BE2C (cell line): ENCODE data around the gene PCDH9.

Source experiments
- DNase-seq: peaks from one replicate; pipeline ENCODE4 v3.0.0-alpha.2; 2020
- H3K27me3 ChIP-seq: fragments of 250-450 bp; sonication (Bioruptor Pico); 2 replicates; pipeline ENCODE4 v1.5.1; 2020; ENCODE audit warnings: mild to moderate bottlenecking
- H3K36me3 ChIP-seq: fragments of 250-450 bp; sonication (Bioruptor Pico); 2 replicates; pipeline ENCODE4 v1.5.1; 2020; ENCODE audit warnings: mild to moderate bottlenecking
- H3K4me1 ChIP-seq: fragments of 250-450 bp; sonication (Bioruptor Pico); 2 replicates; pipeline ENCODE4 v1.5.1; 2020
- H3K4me3 ChIP-seq: 2 replicates; pipeline ENCODE4 v1.5.1; 2011; ENCODE audit warnings: low read depth, low read length
- H3K9me3 ChIP-seq: fragments of 250-450 bp; sonication (Bioruptor Pico); 2 replicates; pipeline ENCODE4 v1.5.1; 2020
- CTCF ChIP-seq: IDR thresholded peaks from 2 replicates; pipeline ENCODE4 v1.5.1; 2012; ENCODE audit warnings: mild to moderate bottlenecking, low read depth, low read length

The PCDH9 gene

GRCh38 chr13:67080351-67080750 lies 149.8 kb downstream of the PCDH9 start:
- no peak for DNase-seq
- H3K4me3 ChIP-seq = no peak overlapping the region
- H3K4me1 ChIP-seq = no peaks in the 10 kb centered on the region
- TF ChIP-seq CTCF = no peak
- H3K9me3 ChIP-seq = no peaks in the 10 kb centered on the region
- H3K27me3 ChIP-seq = no peaks in the 10 kb centered on the region
- H3K36me3 ChIP-seq = no peaks in the 10 kb centered on the region

GRCh38 chr13:67078062-67078461 lies 152.1 kb downstream of the PCDH9 start:
- TF ChIP-seq CTCF = no peak
- Histone ChIP-seq H3K27me3 (no peaks in the 10 kb centered on the region), H3K36me3 (no peaks in the 10 kb centered on the region), H3K4me1 (no peaks in the 10 kb centered on the region), H3K9me3 (no peaks in the 10 kb centered on the region), H3K4me3 (no peak overlapping the region)
- no peak for DNase-seq

- no peak overlapping the region for H3K4me3 ChIP-seq
- no peaks in the 10 kb centered on the region for H3K4me1 ChIP-seq
- H3K27me3 ChIP-seq = no peaks in the 10 kb centered on the region
- TF ChIP-seq CTCF = no peak
- H3K36me3 ChIP-seq = no peaks in the 10 kb centered on the region
- no peak for DNase-seq
- no peaks in the 10 kb centered on the region for H3K9me3 ChIP-seq
Observed at GRCh38 chr13:67077132-67077531, 153.0 kb downstream of the PCDH9 start.

- H3K4me3 ChIP-seq = no peak overlapping the region
- no peaks in the 10 kb centered on the region for H3K27me3 ChIP-seq
- no peak for DNase-seq
- no peaks in the 10 kb centered on the region for H3K4me1 ChIP-seq
- H3K36me3 ChIP-seq = no peaks in the 10 kb centered on the region
- no peaks in the 10 kb centered on the region for H3K9me3 ChIP-seq
- no peak for TF ChIP-seq CTCF
Observed at GRCh38 chr13:67076378-67076777, 153.8 kb downstream of the PCDH9 start.

- peak; percentile 37 for TF ChIP-seq CTCF
- H3K27me3 ChIP-seq = no peaks in the 10 kb centered on the region
- no peaks in the 10 kb centered on the region for H3K4me1 ChIP-seq
- no peaks in the 10 kb centered on the region for H3K36me3 ChIP-seq
- H3K4me3 ChIP-seq = no peak overlapping the region
- H3K9me3 ChIP-seq = no peaks in the 10 kb centered on the region
- DNase-seq = no peak
Observed at GRCh38 chr13:67075239-67075638, 154.9 kb downstream of the PCDH9 start.

- H3K9me3 ChIP-seq = no peaks in the 10 kb centered on the region
- no peaks in the 10 kb centered on the region for H3K27me3 ChIP-seq
- TF ChIP-seq CTCF = no peak
- no peak for DNase-seq
- H3K36me3 ChIP-seq = no peaks in the 10 kb centered on the region
- H3K4me1 ChIP-seq = no peaks in the 10 kb centered on the region
- no peak overlapping the region for H3K4me3 ChIP-seq
Observed at GRCh38 chr13:67071918-67072598, 158.1 kb downstream of the PCDH9 start.
